ENCODE results near the gene USP49. TPM values are rescaled to one million over a fixed set of nuclear protein-coding genes. Genes with fewer than 3 reads are reported as not detected.

Gene USP49
- total and polyA plus RNA-seq, 10 of the 15 experiments (the other 5 are each of a cell fraction or from before 2014, with no cell fraction given), result 1.0 to 7.7 (median 4.3) TPM

GRCh38 chr6:41786451-41787218 is 108.5 kb downstream of the USP49 start (continued):
- TF ChIP-seq, protein P1, sequence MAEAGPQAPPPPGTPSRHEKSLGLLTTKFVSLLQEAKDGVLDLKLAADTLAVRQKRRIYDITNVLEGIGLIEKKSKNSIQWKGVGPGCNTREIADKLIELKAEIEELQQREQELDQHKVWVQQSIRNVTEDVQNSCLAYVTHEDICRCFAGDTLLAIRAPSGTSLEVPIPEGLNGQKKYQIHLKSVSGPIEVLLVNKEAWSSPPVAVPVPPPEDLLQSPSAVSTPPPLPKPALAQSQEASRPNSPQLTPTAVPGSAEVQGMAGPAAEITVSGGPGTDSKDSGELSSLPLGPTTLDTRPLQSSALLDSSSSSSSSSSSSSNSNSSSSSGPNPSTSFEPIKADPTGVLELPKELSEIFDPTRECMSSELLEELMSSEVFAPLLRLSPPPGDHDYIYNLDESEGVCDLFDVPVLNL (IDR thresholded peaks at IDR 0.05; ENCODE audit: low read depth, low read length), result no peak
- no peak for TF ChIP-seq EED (IDR thresholded peaks at IDR 0.05; ENCODE audit: low read depth)
- TF ChIP-seq, protein P2, sequence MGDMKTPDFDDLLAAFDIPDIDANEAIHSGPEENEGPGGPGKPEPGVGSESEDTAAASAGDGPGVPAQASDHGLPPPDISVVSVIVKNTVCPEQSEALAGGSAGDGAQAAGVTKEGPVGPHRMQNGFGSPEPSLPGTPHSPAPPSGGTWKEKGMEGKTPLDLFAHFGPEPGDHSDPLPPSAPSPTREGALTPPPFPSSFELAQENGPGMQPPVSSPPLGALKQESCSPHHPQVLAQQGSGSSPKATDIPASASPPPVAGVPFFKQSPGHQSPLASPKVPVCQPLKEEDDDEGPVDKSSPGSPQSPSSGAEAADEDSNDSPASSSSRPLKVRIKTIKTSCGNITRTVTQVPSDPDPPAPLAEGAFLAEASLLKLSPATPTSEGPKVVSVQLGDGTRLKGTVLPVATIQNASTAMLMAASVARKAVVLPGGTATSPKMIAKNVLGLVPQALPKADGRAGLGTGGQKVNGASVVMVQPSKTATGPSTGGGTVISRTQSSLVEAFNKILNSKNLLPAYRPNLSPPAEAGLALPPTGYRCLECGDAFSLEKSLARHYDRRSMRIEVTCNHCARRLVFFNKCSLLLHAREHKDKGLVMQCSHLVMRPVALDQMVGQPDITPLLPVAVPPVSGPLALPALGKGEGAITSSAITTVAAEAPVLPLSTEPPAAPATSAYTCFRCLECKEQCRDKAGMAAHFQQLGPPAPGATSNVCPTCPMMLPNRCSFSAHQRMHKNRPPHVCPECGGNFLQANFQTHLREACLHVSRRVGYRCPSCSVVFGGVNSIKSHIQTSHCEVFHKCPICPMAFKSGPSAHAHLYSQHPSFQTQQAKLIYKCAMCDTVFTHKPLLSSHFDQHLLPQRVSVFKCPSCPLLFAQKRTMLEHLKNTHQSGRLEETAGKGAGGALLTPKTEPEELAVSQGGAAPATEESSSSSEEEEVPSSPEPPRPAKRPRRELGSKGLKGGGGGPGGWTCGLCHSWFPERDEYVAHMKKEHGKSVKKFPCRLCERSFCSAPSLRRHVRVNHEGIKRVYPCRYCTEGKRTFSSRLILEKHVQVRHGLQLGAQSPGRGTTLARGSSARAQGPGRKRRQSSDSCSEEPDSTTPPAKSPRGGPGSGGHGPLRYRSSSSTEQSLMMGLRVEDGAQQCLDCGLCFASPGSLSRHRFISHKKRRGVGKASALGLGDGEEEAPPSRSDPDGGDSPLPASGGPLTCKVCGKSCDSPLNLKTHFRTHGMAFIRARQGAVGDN (IDR thresholded peaks at IDR 0.05), result 0 out of 2 replicates have a peak, but pooled peaks have one; percentile 43
- no peak for TF ChIP-seq ZBTB40 (IDR thresholded peaks at IDR 0.05; ENCODE audit: borderline replicate concordance)
- no peak for TF ChIP-seq PAX8 (IDR thresholded peaks at IDR 0.05)
- TF ChIP-seq POLR2AphosphoS2 (IDR thresholded peaks at IDR 0.05; ENCODE audit: low read depth, low read length), result no peak
- no peak for TF ChIP-seq ASH2L (IDR thresholded peaks at IDR 0.05; ENCODE audit: borderline replicate concordance, low read depth)
- TF ChIP-seq NBN (IDR thresholded peaks at IDR 0.05), result no peak
- no peak for TF ChIP-seq MYC (IDR thresholded peaks at IDR 0.05; ENCODE audit: insufficient read depth, insufficient read length, insufficient replicate concordance, low read length, severe bottlenecking)
- no peak for TF ChIP-seq NFXL1 (IDR thresholded peaks at IDR 0.05; ENCODE audit: borderline replicate concordance)
- no peak for TF ChIP-seq TARDBP (IDR thresholded peaks at IDR 0.05; ENCODE audit: borderline replicate concordance)
- TF ChIP-seq, protein P3, sequence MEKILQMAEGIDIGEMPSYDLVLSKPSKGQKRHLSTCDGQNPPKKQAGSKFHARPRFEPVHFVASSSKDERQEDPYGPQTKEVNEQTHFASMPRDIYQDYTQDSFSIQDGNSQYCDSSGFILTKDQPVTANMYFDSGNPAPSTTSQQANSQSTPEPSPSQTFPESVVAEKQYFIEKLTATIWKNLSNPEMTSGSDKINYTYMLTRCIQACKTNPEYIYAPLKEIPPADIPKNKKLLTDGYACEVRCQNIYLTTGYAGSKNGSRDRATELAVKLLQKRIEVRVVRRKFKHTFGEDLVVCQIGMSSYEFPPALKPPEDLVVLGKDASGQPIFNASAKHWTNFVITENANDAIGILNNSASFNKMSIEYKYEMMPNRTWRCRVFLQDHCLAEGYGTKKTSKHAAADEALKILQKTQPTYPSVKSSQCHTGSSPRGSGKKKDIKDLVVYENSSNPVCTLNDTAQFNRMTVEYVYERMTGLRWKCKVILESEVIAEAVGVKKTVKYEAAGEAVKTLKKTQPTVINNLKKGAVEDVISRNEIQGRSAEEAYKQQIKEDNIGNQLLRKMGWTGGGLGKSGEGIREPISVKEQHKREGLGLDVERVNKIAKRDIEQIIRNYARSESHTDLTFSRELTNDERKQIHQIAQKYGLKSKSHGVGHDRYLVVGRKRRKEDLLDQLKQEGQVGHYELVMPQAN (conservative IDR thresholded peaks at IDR 0.05), result 0 out of 2 replicates have a peak, but pooled peaks have one; percentile 47
- no peak for TF ChIP-seq ZNF207 (IDR thresholded peaks at IDR 0.05; ENCODE audit: borderline replicate concordance)
- peak; percentile 74 for TF ChIP-seq DPF2 (IDR thresholded peaks at IDR 0.05)
- no peak for TF ChIP-seq TCF7 (IDR thresholded peaks at IDR 0.05; ENCODE audit: borderline replicate concordance)
- no peak for TF ChIP-seq KAT2A (conservative IDR thresholded peaks at IDR 0.05; ENCODE audit: control insufficient read depth, low read depth, low read length)
- TF ChIP-seq ZSCAN29 (IDR thresholded peaks at IDR 0.05), result peak; percentile 62; the same call in 1 of the 2 replicates

Measured in GM12878 (cell line).